NCI-H1105 (cell line): ENCODE results near the gene ASB6.

ENCODE experiments used
- DNase-seq: peaks from one replicate; lab custom pipeline; 2025; lab: John Stamatoyannopoulos, UW

The ASB6 gene

GRCh38 chr9:129626079-129626624 lies 15.8 kb downstream of the ASB6 start, which contains the start of gene NTMT1:
TSS of gene NTMT1 (plus strand) at chr9:129626163. CDS start at chr9:129632704, 6,541 bp downstream.
- peak; percentile 56 for DNase-seq

- no peak for DNase-seq
These were observed 17.0 kb downstream of the ASB6 start for GRCh38 chr9:129624947-129625346.

GRCh38 chr9:129624168-129624759 lies 17.7 kb downstream of the ASB6 start:
- no peak for DNase-seq

- no peak for DNase-seq
These were observed 18.6 kb downstream of the ASB6 start for GRCh38 chr9:129623331-129623730.

GRCh38 chr9:129620669-129621295 lies 21.2 kb downstream of the ASB6 start, which contains the start of gene C9orf50:
TSS of gene C9orf50 (minus strand) at chr9:129621101. CDS start at chr9:129620574, 527 bp downstream.
- peak; percentile 49 for DNase-seq

GRCh38 chr9:129619787-129620668 lies 21.9 kb downstream of the ASB6 start:
- no peak for DNase-seq

GRCh38 chr9:129617167-129617566 lies 24.8 kb downstream of the ASB6 start:
- DNase-seq = no peak

GRCh38 chr9:129615407-129616285 lies 26.3 kb downstream of the ASB6 start:
- no peak for DNase-seq

- DNase-seq = no peak
These were observed 27.0 kb downstream of the ASB6 start for GRCh38 chr9:129614932-129615331.

GRCh38 chr9:129613520-129614175 lies 28.3 kb downstream of the ASB6 start:
- DNase-seq = no peak

GRCh38 chr9:129612815-129613519 lies 29.0 kb downstream of the ASB6 start:
- no peak for DNase-seq

GRCh38 chr9:129612123-129612522 lies 29.8 kb downstream of the ASB6 start:
- DNase-seq = no peak

GRCh38 chr9:129611307-129611800 lies 30.6 kb downstream of the ASB6 start:
- DNase-seq = no peak

- peak; percentile 43 for DNase-seq
These were observed 31.3 kb downstream of the ASB6 start for GRCh38 chr9:129610473-129611306.

- DNase-seq = no peak
These were observed 31.8 kb downstream of the ASB6 start for GRCh38 chr9:129610213-129610472.

- DNase-seq = no peak
These were observed 32.3 kb downstream of the ASB6 start for GRCh38 chr9:129609486-129610212.

GRCh38 chr9:129608561-129609481 lies 33.1 kb downstream of the ASB6 start:
- no peak for DNase-seq

GRCh38 chr9:129607027-129607387 lies 34.9 kb downstream of the ASB6 start:
- no peak for DNase-seq
